GM23248 (cell line): ENCODE measurements around the gene OR4K1.

Experiments
- EZH2 ChIP-seq: fragments of 200-600 bp; sonication (generic); IDR thresholded peaks from 2 replicates; pipeline ENCODE4 v1.6.1; 2018; ENCODE audit warnings: antibody characterized with exemption, mild to moderate bottlenecking; ENCODE audit not compliant: insufficient read depth, poor library complexity, severe bottlenecking
- EZH2phosphoT487 ChIP-seq: fragments of 200-600 bp; sonication (generic); IDR thresholded peaks from 2 replicates; pipeline ENCODE4 v1.6.1; 2018; ENCODE audit warnings: antibody characterized with exemption, moderate library complexity, mild to moderate bottlenecking, low read depth; ENCODE audit not compliant: insufficient read depth

GRCh38 chr14:19917955-19918518 lies 12.7 kb upstream of the OR4K1 start:
- no peak for TF ChIP-seq EZH2
- no peak for TF ChIP-seq EZH2phosphoT487
